DND-41 (cell line): ENCODE data around the gene DUSP1.

Source experiments
- ATAC-seq: fragments of 200-7000 bp; cut with Tn5 transposase; 3 replicates; pipeline ENCODE4 v1.9.1; 2021; ENCODE audit warnings: low read depth; ENCODE audit not compliant: insufficient read depth
- DNase-seq: peaks from one replicate; pipeline ENCODE4 v3.0.0-alpha.2; 2020
- H2AFZ ChIP-seq: 2 replicates; pipeline ENCODE4 v1.6.0; 2012; ENCODE audit warnings: low read depth, low read length
- H3K27ac ChIP-seq: 2 replicates; pipeline ENCODE4 v1.5.1; 2012; ENCODE audit warnings: low read length, inconsistent platforms
- H3K27me3 ChIP-seq: fragments of 200-600 bp; sonication (generic); 2 replicates; pipeline ENCODE4 v1.6.0; 2012; ENCODE audit warnings: low read length, mild to moderate bottlenecking, inconsistent platforms; ENCODE audit not compliant: insufficient read depth, poor library complexity
- H3K36me3 ChIP-seq: 2 replicates; pipeline ENCODE4 v1.5.1; 2012; ENCODE audit warnings: low read length, inconsistent platforms; ENCODE audit not compliant: insufficient read depth
- H3K4me1 ChIP-seq: 2 replicates; pipeline ENCODE4 v1.5.1; 2012; ENCODE audit warnings: mild to moderate bottlenecking, low read length; ENCODE audit not compliant: insufficient read depth
- H3K4me2 ChIP-seq: 2 replicates; pipeline ENCODE4 v1.6.0; 2012; ENCODE audit warnings: mild to moderate bottlenecking, moderate library complexity, low read length, inconsistent platforms; ENCODE audit not compliant: insufficient read depth
- H3K4me3 ChIP-seq, 2 experiments: fragments of 200-600 bp in 1 of 2; shearing (Covaris generic) in 1 of 2; 2 replicates each; pipeline ENCODE4 v1.5.1; 2012 to 2016; ENCODE audit warnings: inconsistent platforms in 2 of 2, low read length in 2 of 2, mild to moderate bottlenecking in 2 of 2, low read depth in 1 of 2, moderate library complexity in 1 of 2
- H3K79me2 ChIP-seq: 2 replicates; pipeline ENCODE4 v1.6.0; 2012; ENCODE audit warnings: low read length, inconsistent platforms; ENCODE audit not compliant: insufficient read depth
- H3K9ac ChIP-seq: 2 replicates; pipeline ENCODE4 v1.6.0; 2012; ENCODE audit warnings: low read depth, mild to moderate bottlenecking, inconsistent platforms, low read length, moderate library complexity
- H3K9me3 ChIP-seq: 2 replicates; pipeline ENCODE4 v1.5.1; 2012; ENCODE audit warnings: low read length, moderate library complexity, mild to moderate bottlenecking, inconsistent platforms; ENCODE audit not compliant: insufficient read depth, severe bottlenecking
- H4K20me1 ChIP-seq: 2 replicates; pipeline ENCODE4 v1.6.0; 2012; ENCODE audit warnings: low read length; ENCODE audit not compliant: insufficient read depth
- CTCF ChIP-seq: IDR thresholded peaks from 2 replicates; pipeline ENCODE4 v1.5.1; 2012; ENCODE audit warnings: borderline replicate concordance, low read length, moderate library complexity, mild to moderate bottlenecking; ENCODE audit not compliant: poor library complexity, severe bottlenecking; ENCODE audit errors: extremely low read depth
- EZH2 ChIP-seq: IDR thresholded peaks from 3 replicates; pipeline ENCODE4 v1.6.1; 2012; ENCODE audit warnings: borderline replicate concordance, low read depth, mild to moderate bottlenecking, moderate library complexity, low read length, inconsistent platforms; ENCODE audit not compliant: severe bottlenecking

Gene DUSP1

DNA sequence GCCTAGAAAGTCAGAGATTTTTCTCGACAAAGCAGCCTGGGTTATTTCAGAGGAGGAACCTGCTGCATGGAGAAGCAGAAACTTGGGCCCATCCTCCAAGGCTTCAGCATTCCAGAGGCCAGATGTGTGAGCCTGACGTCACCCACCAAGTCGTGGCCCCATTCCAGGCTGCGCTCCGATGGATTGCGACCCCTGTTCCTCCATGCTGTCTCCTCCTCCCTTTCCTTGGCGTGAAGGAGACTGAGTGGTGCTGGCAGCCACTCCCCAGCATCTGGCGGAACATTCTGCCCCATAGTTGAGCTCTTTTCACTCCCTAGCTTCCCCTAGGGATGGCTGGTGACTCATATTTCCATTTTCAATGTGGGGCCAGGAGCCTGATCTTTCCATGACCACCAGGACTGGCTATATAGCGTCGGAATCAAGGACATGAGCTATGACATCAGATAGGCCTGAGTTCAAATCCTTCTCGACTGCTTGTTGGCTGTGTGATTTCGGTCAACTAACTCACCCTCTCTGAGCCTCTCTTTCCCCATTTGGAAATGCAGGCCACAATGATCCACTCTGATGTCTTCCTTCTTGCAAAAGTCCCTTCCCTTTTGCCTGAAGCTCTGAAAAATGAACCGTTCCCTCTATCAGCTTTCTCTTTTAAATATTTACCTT lies 24.5 kb upstream of the DUSP1 start:
- H4K20me1 ChIP-seq: no peaks in the 10 kb centered on the region

DNA sequence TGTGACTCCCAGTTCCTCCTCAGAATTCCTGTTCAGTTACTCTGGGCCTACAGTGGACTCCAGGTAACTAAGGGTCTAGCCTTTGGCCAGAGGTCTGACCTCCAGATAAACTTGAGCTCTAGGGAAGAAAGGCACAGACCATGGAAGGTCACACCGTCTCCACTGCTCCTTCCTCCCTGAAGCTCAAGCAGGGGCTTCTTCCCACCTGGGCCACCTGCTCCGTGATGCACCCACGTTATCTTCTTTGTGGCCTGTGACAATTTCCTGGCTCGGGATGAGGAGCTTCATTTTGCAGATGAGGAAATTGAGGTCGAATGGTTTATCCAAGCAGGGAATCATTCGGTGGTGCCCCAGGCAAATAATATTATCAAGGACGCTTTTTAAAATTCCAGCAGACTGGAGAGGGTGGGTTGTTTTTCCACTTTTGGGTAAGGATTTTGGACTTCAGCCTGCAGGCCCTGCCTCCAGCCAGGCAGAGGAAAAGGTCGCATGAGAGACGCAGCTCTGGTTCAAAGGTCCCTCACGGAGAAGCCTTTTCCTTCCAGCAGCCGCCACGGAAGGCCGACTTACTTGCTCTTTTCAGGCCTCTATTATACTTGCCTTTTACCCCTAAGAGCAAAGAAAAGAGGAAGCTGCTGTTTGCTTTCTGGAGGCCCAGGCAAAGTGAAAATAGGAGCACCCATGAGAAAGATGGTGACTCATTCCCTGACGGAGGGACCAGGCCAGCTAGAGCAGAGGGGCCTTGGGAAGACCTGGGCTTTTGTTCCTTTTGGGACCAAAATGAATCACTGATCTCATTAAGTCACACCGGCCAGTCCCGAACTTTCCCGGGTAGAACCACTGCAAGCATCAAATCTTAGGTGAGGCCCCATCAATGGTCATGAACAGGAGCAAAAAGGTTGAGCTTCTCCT lies 22.8 kb upstream of the DUSP1 start:
- Histone ChIP-seq H2AFZ (no peak overlapping the region), H4K20me1 (no peaks in the 10 kb centered on the region), H3K27me3 (no peaks in the 10 kb centered on the region), H3K79me2 (no peaks in the 10 kb centered on the region), H3K4me1 (no peaks in the 10 kb centered on the region), H3K9ac (no peak overlapping the region), H3K27ac (no peak overlapping the region), H3K4me3 (no peak overlapping the region), H3K36me3 (no peaks in the 10 kb centered on the region), H3K9me3 (no peaks in the 10 kb centered on the region), H3K4me2 (no peak overlapping the region)
- TF ChIP-seq CTCF (no peak), EZH2 (no peak)
- DNase-seq (no peak), ATAC-seq (no peak)

More for the DNA sequence above, 24.5 kb upstream of the DUSP1 start:
- H3K4me1 ChIP-seq: no peaks in the 10 kb centered on the region
- no peaks in the 10 kb centered on the region for H3K9me3 ChIP-seq
- H3K79me2 ChIP-seq: no peaks in the 10 kb centered on the region
- ATAC-seq (no peak), DNase-seq (no peak)
- H3K27me3 ChIP-seq: no peaks in the 10 kb centered on the region
- no peak overlapping the region for H3K9ac ChIP-seq
- no peak overlapping the region for H3K4me3 ChIP-seq
- no peak for TF ChIP-seq EZH2
- no peak for TF ChIP-seq CTCF
- no peak overlapping the region for H2AFZ ChIP-seq
- H3K27ac ChIP-seq: no peak overlapping the region
- no peaks in the 10 kb centered on the region for H3K36me3 ChIP-seq
- no peak overlapping the region for H3K4me2 ChIP-seq

- H3K9ac ChIP-seq: no peak overlapping the region
- H2AFZ ChIP-seq: no peak overlapping the region
- no peaks in the 10 kb centered on the region for H3K4me1 ChIP-seq
- H3K4me3 ChIP-seq: no peak overlapping the region
- no peaks in the 10 kb centered on the region for H3K79me2 ChIP-seq
- no peak for DNase-seq
- no peaks in the 10 kb centered on the region for H4K20me1 ChIP-seq
- TF ChIP-seq EZH2 (no peak), CTCF (no peak)
- H3K36me3 ChIP-seq: no peaks in the 10 kb centered on the region
- no peak overlapping the region for H3K27ac ChIP-seq
- no peaks in the 10 kb centered on the region for H3K9me3 ChIP-seq
- H3K4me2 ChIP-seq: no peak overlapping the region
- no peaks in the 10 kb centered on the region for H3K27me3 ChIP-seq
- peak; percentile 64 for ATAC-seq
Observed at GRCh38 chr5:172792701-172793570, 21.9 kb upstream of the DUSP1 start.
